Measurements from ENCODE around the gene MOXD1.

- TF ChIP-seq CTCF (IDR thresholded peaks at IDR 0.05) (no peak), POLR2A (IDR thresholded peaks at IDR 0.05) (no peak)
Measured at GRCh38 chr6:132388291-132388690, 13.0 kb downstream of the MOXD1 start.
